HG03457 (cell line): ENCODE data around the gene CNOT1.
"Not testable (repeated sequence)": the region's sequence is repeated elsewhere in the genome, so short reads cannot be mapped to it uniquely, and the experiment has no call there.

ENCODE experiments used
- ATAC-seq: cut with Tn5 transposase; IDR thresholded peaks from one replicate; pipeline ENCODE4 v1.9.1; 2021; ENCODE audit warnings: moderate number of reproducible peaks; ENCODE audit not compliant: unreplicated experiment

Gene CNOT1

GRCh38 chr16:58503863-58504688 is 125.5 kb downstream of the CNOT1 start:
- no peak for ATAC-seq

GRCh38 chr16:58503166-58503862 is 126.3 kb downstream of the CNOT1 start:
- no peak for ATAC-seq

- ATAC-seq: no peak
These were observed 127.3 kb downstream of the CNOT1 start for GRCh38 chr16:58502217-58502921.

- no peak for ATAC-seq
These were observed 128.1 kb downstream of the CNOT1 start for GRCh38 chr16:58501242-58502131.

GRCh38 chr16:58500430-58501241 is 129.0 kb downstream of the CNOT1 start:
- no peak for ATAC-seq

GRCh38 chr16:58499615-58500351 is 129.8 kb downstream of the CNOT1 start, which contains the start of gene NDRG4:
Gene NDRG4, plus strand, starts transcription at chr16:58500143. Its CDS starts 106 bp downstream, at chr16:58500249.
- ATAC-seq: peak; percentile 59

GRCh38 chr16:58499092-58499511 is 130.5 kb downstream of the CNOT1 start:
- ATAC-seq: no peak

GRCh38 chr16:58498341-58499091 is 131.1 kb downstream of the CNOT1 start:
- ATAC-seq: no peak

GRCh38 chr16:58497935-58498334 is 131.7 kb downstream of the CNOT1 start:
- no peak for ATAC-seq

- no peak for ATAC-seq
These were observed 132.2 kb downstream of the CNOT1 start for GRCh38 chr16:58497468-58497867.

GRCh38 chr16:58495521-58496331 is 133.9 kb downstream of the CNOT1 start:
- ATAC-seq: no peak

GRCh38 chr16:58494981-58495520 is 134.6 kb downstream of the CNOT1 start:
- ATAC-seq: peak; percentile 58

- ATAC-seq: no peak
These were observed 135.7 kb downstream of the CNOT1 start for GRCh38 chr16:58493756-58494431.

- no peak for ATAC-seq
These were observed 136.9 kb downstream of the CNOT1 start for GRCh38 chr16:58492735-58493134.

GRCh38 chr16:58492066-58492465 is 137.6 kb downstream of the CNOT1 start:
- no peak for ATAC-seq

- not testable (repeated sequence) for ATAC-seq
These were observed 139.1 kb downstream of the CNOT1 start for GRCh38 chr16:58490539-58490938.

GRCh38 chr16:58490065-58490464 is 139.6 kb downstream of the CNOT1 start:
- no peak for ATAC-seq
